HG02798 (cell line): ENCODE data around the gene PRSS36.
"Not testable (repeated sequence)": the region's sequence is repeated elsewhere in the genome, so short reads cannot be mapped to it uniquely, and the experiment has no call there.

Experiments
- ATAC-seq: cut with Tn5 transposase; IDR thresholded peaks from one replicate; pipeline ENCODE4 v1.9.1; 2021; ENCODE audit warnings: mild to moderate bottlenecking; ENCODE audit not compliant: unreplicated experiment, poor library complexity

Gene PRSS36

DNA sequence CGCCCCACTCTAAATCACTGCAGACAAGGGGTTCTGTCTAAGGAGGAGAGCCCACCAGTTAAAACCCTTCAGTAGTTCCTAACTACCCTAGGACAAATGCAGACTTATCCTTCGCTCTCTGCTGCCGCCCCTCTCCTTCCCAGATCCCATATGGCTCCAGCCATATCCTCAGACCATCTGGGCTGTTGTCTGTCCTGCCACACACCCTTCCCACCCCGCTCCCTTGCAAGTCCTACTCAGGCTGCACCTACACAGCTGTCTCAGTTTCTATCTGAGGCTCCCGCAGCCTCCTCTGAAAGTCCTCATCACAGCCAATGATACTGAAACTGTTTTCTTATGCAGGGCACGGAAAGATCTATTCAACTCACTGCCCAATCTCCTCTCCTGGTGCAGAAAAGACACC, 42.4 kb downstream of the PRSS36 start:
- ATAC-seq: peak; percentile 63

DNA sequence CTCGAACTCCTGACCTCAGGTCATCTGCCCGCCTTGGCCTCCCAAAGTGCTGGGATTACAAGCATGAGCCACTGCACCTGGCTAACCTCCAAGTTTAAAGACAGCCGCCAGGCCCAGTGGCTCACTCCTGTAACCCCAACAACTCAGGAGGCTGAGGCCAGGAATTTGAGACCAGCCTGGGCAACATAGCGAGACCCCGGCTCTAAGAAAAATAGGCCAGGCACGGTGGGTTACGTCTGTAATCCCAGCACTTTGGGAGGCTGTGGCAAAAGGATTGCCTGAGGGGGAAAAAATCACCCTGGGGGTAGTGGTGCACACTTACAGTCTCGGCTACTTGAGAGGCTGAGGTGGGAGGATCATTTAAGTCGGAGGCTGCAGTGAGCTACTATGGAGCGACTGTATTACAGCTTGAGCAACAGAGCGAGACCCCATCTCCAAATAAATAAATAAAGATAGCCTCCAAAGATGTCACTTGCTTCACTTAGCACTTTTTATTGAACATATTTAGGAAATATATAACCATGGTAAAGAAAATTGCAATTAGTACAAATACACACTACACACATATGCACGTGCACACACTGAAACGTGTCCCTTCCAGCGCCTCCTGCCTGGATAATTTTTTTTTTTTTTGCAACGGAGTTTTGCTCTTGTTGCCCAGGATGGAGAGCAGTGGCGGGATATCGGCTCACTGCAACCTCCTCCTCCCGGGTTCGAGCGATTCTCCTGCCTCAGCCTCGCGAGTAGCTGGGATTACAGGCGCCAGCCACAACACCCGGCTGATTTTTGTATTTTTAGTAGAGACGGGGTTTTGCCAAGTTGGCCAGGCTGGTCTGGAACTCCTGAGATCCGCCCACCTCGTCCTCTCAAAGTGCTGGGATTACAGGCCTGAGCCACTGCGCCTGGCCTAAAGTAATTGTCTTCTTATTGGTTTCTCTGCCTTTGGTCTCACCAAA, 43.1 kb downstream of the PRSS36 start:
- ATAC-seq: no peak

DNA sequence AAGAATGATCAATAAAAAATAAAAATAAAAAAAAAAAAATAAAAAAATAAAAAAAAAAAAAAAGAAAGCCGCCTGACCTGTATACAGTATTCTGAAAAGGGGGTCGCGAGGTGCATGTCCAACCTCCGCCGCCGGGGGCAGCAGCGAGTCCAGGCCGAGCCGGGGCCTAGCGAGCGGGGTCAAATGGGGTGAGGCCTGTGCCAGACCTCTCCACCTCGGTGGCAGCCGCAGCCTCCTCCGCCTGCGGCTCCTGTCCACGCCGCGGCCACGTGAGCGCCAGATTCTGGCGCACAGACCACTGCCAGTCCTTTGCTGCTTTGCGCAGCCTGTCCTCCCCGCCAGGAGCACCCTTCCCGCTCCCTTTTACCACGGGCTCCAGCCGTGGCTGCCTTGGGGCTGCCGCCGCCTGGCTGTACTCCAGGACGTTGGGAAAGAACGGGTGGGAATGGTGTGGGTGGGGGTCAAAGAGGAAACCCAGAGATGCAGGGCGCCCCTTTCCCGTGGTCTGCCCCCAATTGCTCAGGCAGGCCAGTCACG, 44.1 kb downstream of the PRSS36 start:
- ATAC-seq: no peak

DNA sequence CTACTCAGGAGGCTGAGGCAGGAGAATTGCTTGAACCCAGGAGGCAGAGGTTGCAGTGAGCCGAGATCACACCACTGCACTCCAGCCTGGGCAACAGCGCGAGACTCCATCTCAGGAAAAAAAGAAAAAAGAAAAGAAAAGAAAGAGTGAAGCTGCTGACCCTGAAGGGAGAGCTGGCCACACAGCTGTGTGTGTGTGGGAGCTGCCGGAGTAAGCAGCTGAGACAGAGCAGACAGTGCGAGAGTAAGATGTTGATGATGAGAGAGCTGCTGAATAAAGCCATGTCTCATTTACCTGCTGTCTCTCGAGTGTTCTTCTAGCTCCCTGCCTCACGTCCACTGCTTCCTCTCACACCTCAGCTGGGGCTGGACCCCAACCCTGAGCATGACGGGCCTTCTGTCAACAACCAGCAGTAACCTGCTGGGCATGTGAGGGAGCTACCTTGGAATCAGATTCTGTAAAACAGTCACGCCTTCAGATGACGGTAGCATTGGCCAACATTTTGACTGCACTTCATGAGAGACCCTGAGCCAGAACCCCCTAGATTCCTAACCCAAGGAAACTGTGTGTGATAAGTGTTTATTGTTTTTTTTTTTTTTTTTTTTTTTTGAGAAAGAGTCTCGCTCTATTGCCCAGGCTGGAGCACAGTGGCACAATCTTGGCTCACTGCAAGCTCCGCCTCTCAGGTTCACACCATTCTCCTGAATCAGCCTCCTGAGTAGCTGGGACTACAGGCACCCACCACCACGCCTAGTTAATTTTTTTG, 48.8 kb downstream of the PRSS36 start:
- ATAC-seq: not testable (repeated sequence)

DNA sequence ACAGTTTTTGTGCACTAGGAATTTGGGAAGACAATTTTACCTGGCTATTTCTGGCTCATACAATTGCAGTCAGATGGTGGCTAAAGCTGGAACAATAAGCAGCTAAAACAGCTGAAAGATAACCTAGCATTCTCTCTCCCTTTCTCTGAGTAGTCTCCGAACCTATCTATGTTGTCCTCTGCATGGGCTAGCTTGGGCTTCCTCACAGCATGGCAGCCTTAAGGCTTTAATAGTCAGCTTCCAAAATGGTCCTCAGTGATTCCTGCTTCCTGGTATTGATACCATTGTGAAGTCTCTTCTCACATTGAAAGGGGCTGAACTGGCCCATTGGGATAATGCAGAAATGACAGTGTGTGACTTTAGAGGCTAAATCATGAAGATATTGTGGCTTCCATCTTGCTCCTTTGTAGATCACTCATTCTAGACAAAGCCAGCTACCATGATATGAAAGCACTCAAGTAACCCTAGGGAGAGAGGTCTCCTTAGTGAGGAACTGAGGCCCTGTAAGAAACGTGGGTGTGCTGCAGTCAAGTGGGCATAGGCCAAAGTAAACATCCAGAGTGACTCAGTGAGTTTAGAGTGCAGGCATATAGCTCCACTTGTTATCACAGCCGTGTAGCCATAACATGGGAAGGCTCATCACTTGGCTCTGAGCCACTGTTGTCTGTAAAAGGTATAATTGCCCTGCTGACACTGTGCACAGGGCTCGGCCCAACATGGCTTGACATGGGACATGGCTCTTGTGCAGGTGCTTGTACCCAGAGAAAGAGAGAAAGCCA, 49.8 kb downstream of the PRSS36 start:
- ATAC-seq: no peak

DNA sequence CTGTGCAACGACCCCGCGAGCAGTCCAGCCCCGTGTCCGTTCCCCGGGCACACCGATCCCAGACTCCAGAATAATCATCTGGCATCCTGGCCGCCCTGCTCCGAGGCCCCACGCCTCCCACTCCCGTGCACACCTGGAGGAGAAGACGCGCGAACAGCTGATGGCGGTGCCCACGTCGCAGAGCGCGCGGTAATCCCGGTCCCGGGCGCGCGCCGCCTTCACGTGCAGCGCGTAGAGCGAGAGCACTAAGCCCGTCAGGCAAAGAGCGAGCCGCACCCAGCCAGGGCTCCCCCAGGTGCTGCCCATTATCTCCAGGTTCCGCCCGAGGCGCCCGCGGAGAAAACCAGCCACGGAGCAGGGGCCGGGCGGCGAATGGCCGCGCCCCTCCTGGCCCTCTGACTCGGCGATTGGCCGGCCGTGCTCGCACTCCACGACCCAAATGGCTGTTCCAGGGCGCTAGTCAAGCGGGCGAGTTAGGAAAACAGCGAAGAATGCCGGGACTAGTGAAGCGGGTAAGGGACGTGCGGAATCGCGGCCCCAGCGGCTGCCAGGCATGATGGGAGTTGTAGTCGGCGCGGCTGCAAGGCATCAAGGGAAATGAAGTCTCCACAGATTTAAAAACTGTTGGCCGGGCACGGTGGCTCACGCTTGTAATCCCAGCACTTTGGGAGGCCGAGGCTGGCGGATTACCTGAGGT, 55.3 kb downstream of the PRSS36 start, which contains the start of gene VKORC1:
Gene VKORC1 (minus strand): TSS at position 374 of the 697 bp plus-strand sequence. CDS start 68 bp downstream, at position 306.
- peak; percentile 86 for ATAC-seq

DNA sequence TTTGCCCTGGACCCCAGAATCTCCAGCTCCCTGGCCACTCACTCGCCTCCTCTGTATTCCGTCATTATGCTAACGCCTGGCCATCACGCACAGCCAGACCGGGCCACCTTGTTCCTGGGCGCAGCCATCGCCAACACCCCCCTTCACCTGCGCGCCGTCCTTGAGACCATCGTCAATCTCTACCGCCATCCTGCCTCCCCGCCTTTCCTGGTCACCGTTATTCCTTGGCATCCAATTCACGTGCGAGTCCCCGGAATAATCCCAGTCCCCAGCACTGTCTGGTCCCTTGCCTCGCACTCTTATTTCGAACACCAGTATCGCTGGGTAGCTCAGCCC, 55.8 kb downstream of the PRSS36 start:
- ATAC-seq: no peak

DNA sequence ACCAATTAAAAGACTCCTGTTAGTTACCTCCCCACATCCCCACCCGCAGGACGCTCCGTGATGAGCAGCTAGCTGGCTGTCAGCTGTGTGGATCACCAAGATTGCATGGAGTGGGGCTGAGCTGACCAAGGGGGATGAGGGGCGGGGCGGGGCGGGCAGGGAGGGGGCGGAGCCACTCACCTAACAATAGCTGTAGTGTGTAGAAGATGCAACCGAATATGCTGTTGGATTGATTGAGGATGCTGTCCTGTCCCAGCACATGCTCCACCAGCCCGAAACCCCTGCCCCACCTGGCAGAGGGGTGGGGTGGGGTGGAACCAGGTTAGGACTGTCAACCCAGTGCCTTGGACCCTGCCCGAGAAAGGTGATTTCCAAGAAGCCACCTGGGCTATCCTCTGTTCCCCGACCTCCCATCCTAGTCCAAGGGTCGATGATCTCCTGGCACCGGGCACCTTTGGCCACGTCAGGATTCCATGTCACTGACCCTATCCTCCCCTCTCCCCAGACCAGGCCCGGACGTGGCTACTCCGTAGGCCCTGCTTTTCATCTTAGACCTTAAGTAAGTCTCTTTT, 56.6 kb downstream of the PRSS36 start:
- ATAC-seq: no peak

DNA sequence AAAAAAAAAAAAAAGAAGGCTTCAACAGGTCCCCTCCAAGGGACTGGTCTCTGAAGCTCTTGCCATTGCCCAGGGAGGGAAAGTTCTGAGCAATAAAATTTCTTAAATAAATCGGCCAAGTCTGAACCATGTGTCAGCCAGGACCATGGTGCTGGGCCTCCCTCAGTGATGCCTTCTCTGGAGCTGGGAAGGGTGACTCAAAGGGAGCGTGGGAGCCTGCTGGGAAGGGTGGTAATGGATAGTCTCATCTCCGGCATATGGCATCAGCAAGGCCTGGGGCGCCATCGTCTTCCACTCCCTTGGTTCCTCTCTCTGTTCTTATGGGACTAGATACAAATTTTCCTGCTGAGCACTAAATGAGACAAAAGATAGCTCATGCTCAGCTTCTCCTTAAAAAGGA, 57.5 kb downstream of the PRSS36 start:
- no peak for ATAC-seq

DNA sequence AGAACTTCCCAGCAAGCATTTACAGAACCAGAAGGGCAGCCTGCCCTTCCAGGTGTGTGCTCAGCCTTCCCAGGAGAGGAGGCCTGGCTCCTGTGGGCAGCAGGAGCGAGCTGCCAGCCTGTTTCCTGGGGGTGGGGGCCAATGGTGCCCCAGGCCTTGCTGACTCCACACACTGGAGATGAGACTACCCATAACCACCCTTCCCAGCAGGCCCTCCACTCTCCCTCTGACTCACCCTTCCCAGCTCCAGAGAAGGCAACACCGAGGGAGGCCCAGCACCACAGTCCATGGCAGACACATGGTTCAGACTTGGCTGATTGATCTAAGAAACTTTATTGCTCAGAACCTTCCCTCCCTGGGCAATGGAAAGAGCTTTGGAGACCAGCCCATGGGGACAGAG, 59.3 kb downstream of the PRSS36 start:
- no peak for ATAC-seq

DNA sequence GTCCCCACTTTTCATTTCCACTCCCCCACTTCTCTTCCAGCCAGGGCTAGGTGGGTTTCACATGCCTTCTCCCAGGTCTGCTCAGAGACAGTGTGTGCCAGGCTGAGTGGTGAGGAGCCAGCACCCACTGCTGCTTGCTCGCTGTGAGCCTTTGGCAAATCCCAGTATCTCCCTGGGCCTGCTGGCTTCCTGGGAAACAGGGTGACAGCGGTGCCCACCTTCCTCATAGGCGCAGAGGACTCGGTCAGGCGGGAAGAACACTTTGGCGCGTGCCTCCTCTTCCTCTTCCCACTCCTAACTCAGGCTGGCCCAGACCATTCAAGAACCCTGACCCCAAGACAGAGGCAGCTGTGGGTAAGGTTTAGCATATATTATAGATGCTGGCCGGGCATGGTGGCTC, 60.7 kb downstream of the PRSS36 start:
- no peak for ATAC-seq
